DOHH2 (cell line): ENCODE data around the gene CHD6.

ENCODE experiments used
- H3F3A ChIP-seq: fragments of 200-600 bp; sonication (generic), shearing (Covaris generic); 2 replicates; pipeline ENCODE4 v1.6.0; 2016; ENCODE audit warnings: antibody characterized with exemption, mild to moderate bottlenecking; ENCODE audit not compliant: control insufficient read depth, insufficient read depth
- H3K27ac ChIP-seq: fragments of 200-600 bp; sonication (generic); 2 replicates; pipeline ENCODE4 v1.5.1; 2014; ENCODE audit warnings: low read depth, mild to moderate bottlenecking, low read length, moderate library complexity
- H3K27me3 ChIP-seq: fragments of 200-600 bp; sonication (generic); 2 replicates; pipeline ENCODE4 v1.6.1; 2014; ENCODE audit warnings: mild to moderate bottlenecking, low read length, mixed read lengths; ENCODE audit not compliant: control insufficient read depth
- H3K36me3 ChIP-seq: fragments of 200-600 bp; sonication (generic); 2 replicates; pipeline ENCODE4 v1.6.1; 2014; ENCODE audit warnings: mild to moderate bottlenecking, low read length, moderate library complexity, mixed read lengths; ENCODE audit not compliant: control insufficient read depth
- H3K4me1 ChIP-seq: fragments of 200-600 bp; sonication (generic); 2 replicates; pipeline ENCODE4 v1.6.1; 2014; ENCODE audit warnings: mild to moderate bottlenecking, low read length, mixed read lengths; ENCODE audit not compliant: control insufficient read depth
- H3K4me2 ChIP-seq: fragments of 200-600 bp; sonication (generic); 2 replicates; pipeline ENCODE4 v1.6.0; 2014; ENCODE audit warnings: mild to moderate bottlenecking, low read length, moderate library complexity
- H3K4me3 ChIP-seq: fragments of 200-600 bp; sonication (generic); 2 replicates; pipeline ENCODE4 v1.5.1; 2014; ENCODE audit warnings: mild to moderate bottlenecking, low read length, mixed read lengths
- H3K79me2 ChIP-seq: fragments of 200-600 bp; sonication (generic); 2 replicates; pipeline ENCODE4 v1.6.1; 2014; ENCODE audit warnings: mild to moderate bottlenecking, low read length, mixed read lengths; ENCODE audit not compliant: control insufficient read depth
- H3K9me2 ChIP-seq: fragments of 200-600 bp; sonication (generic); replicated peaks from 2 replicates; pipeline ENCODE4 v1.6.1; 2014; ENCODE audit warnings: mild to moderate bottlenecking, low read length, mixed read lengths; ENCODE audit not compliant: control insufficient read depth
- H3K9me3 ChIP-seq: fragments of 200-600 bp; sonication (generic); 2 replicates; pipeline ENCODE4 v1.6.1; 2014; ENCODE audit warnings: antibody characterized with exemption, low read length, mixed read lengths; ENCODE audit not compliant: control insufficient read depth, insufficient read depth
- H4K20me1 ChIP-seq: fragments of 200-600 bp; sonication (generic); 2 replicates; pipeline ENCODE4 v1.6.0; 2014; ENCODE audit warnings: low read depth, mild to moderate bottlenecking, antibody characterized with exemption, low read length, moderate library complexity; ENCODE audit not compliant: control insufficient read depth, insufficient read depth
- CTCF ChIP-seq: fragments of 200-600 bp; sonication (generic); IDR thresholded peaks from one replicate; pipeline ENCODE4 v1.5.1; 2014; ENCODE audit warnings: antibody characterized with exemption, mild to moderate bottlenecking, low read depth, low read length; ENCODE audit not compliant: poor library complexity, severe bottlenecking
- EZH2phosphoT487 ChIP-seq: fragments of 200-600 bp; sonication (generic); IDR thresholded peaks from 2 replicates; pipeline ENCODE4 v1.6.1; 2017; ENCODE audit warnings: borderline replicate concordance, mild to moderate bottlenecking, antibody characterized with exemption, low read length, moderate library complexity, mixed read lengths

CHD6 gene

GRCh38 chr20:41572010-41572572 is 46.1 kb downstream of the CHD6 start:
- Histone ChIP-seq H3K4me1 (peaks cover 27% of the 10 kb centered on the region), H3K9me3 (peaks cover 10% of the 10 kb centered on the region; the same call in 1 of the 2 replicates), H3K27ac (no peak overlapping the region), H3K36me3 (no peaks in the 10 kb centered on the region), H3F3A (no peaks in the 10 kb centered on the region), H3K4me3 (no peak overlapping the region), H3K27me3 (no peaks in the 10 kb centered on the region), H3K79me2 (peaks cover 94% of the 10 kb centered on the region), H3K9me2 (no peaks in the 10 kb centered on the region), H3K4me2 (no peak overlapping the region), H4K20me1 (no peaks in the 10 kb centered on the region)
- no peak for TF ChIP-seq CTCF
- TF ChIP-seq EZH2phosphoT487, result no peak

GRCh38 chr20:41571006-41571405 is 47.2 kb downstream of the CHD6 start:
- Histone ChIP-seq H3K9me2 (no peaks in the 10 kb centered on the region), H3F3A (no peaks in the 10 kb centered on the region), H3K9me3 (peaks cover 10% of the 10 kb centered on the region; the same call in 1 of the 2 replicates), H3K36me3 (no peaks in the 10 kb centered on the region), H3K4me1 (peaks cover 27% of the 10 kb centered on the region), H3K79me2 (peaks cover 94% of the 10 kb centered on the region), H4K20me1 (no peaks in the 10 kb centered on the region), H3K27me3 (no peaks in the 10 kb centered on the region), H3K4me2 (no peak overlapping the region), H3K27ac (no peak overlapping the region), H3K4me3 (no peak overlapping the region)
- no peak for TF ChIP-seq CTCF
- no peak for TF ChIP-seq EZH2phosphoT487

- H3K27me3 ChIP-seq, result no peaks in the 10 kb centered on the region
- peaks cover 27% of the 10 kb centered on the region for H3K4me1 ChIP-seq
- TF ChIP-seq CTCF (no peak), EZH2phosphoT487 (no peak)
- peaks cover 94% of the 10 kb centered on the region for H3K79me2 ChIP-seq
- H3K4me2 ChIP-seq, result no peak overlapping the region
- no peak overlapping the region for H3K27ac ChIP-seq
- no peaks in the 10 kb centered on the region for H3F3A ChIP-seq
- no peaks in the 10 kb centered on the region for H4K20me1 ChIP-seq
- H3K36me3 ChIP-seq, result no peaks in the 10 kb centered on the region
- no peaks in the 10 kb centered on the region for H3K9me2 ChIP-seq
- no peak overlapping the region for H3K4me3 ChIP-seq
- H3K9me3 ChIP-seq, result peaks cover 8% of the 10 kb centered on the region; the same call in 1 of the 2 replicates
Observed at GRCh38 chr20:41570557-41570956, 47.6 kb downstream of the CHD6 start.

GRCh38 chr20:41567615-41568014 is 50.6 kb downstream of the CHD6 start:
- no peaks in the 10 kb centered on the region for H3K27me3 ChIP-seq
- H3K9me2 ChIP-seq, result no peaks in the 10 kb centered on the region
- no peaks in the 10 kb centered on the region for H4K20me1 ChIP-seq
- H3K27ac ChIP-seq, result no peak overlapping the region
- TF ChIP-seq CTCF, result no peak
- TF ChIP-seq EZH2phosphoT487, result no peak
- H3F3A ChIP-seq, result no peaks in the 10 kb centered on the region
- peaks cover 92% of the 10 kb centered on the region for H3K79me2 ChIP-seq
- H3K4me3 ChIP-seq, result no peak overlapping the region
- no peak overlapping the region for H3K4me2 ChIP-seq
- peaks cover 10% of the 10 kb centered on the region for H3K4me1 ChIP-seq
- H3K9me3 ChIP-seq, result no peaks in the 10 kb centered on the region
- no peaks in the 10 kb centered on the region for H3K36me3 ChIP-seq
